ENCODE data around the gene UBE2J2. TPM values are rescaled to one million over a fixed set of nuclear protein-coding genes. Genes with fewer than 3 reads are reported as not detected.

Gene UBE2J2
- total RNA-seq, 2 experiments from 2014 or later = 41.4 to 41.5 TPM

DNA sequence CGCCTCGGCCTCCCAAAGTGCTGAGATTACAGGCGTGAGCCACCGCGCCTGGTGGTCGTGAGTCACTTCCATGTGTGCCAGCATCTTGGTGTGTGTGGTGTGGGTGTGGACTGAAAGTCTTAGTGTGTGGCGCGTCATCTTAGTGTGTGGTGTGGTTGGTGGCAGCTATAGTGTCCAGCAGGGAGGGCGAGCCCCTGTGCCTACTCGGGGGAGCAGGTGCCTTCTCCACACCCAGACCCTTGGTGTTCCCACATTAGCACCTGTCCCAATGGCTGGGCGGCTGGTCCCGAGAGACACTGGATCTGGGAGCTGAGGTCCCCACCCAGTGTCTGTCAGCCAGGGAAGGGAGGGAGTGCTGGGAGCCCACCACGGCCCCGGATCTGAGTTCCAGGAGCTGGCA, 9.3 kb upstream of the UBE2J2 start:
- no peak overlapping the region for H3K4me3 ChIP-seq (ENCODE audit: low read length)
- Mint-ChIP-seq H3K9me3 (no peaks in the 10 kb centered on the region), H3K27ac (no peak overlapping the region), H3K4me3 (no peak overlapping the region), H3K4me1 (ENCODE audit: low read depth) (no peaks in the 10 kb centered on the region), H3K36me3 (ENCODE audit: low read depth) (no peaks in the 10 kb centered on the region), H3K27me3 (no peaks in the 10 kb centered on the region)
- no peaks in the 10 kb centered on the region for H3K27me3 ChIP-seq (ENCODE audit: control insufficient read depth in 1 of 2, insufficient read depth in 2 of 2, low read length in 2 of 2)
- H3K4me1 ChIP-seq (ENCODE audit: insufficient read depth, low read length) = no peaks in the 10 kb centered on the region
- POLR2A ChIA-PET = no interaction called here
- TF ChIP-seq, protein P1, sequence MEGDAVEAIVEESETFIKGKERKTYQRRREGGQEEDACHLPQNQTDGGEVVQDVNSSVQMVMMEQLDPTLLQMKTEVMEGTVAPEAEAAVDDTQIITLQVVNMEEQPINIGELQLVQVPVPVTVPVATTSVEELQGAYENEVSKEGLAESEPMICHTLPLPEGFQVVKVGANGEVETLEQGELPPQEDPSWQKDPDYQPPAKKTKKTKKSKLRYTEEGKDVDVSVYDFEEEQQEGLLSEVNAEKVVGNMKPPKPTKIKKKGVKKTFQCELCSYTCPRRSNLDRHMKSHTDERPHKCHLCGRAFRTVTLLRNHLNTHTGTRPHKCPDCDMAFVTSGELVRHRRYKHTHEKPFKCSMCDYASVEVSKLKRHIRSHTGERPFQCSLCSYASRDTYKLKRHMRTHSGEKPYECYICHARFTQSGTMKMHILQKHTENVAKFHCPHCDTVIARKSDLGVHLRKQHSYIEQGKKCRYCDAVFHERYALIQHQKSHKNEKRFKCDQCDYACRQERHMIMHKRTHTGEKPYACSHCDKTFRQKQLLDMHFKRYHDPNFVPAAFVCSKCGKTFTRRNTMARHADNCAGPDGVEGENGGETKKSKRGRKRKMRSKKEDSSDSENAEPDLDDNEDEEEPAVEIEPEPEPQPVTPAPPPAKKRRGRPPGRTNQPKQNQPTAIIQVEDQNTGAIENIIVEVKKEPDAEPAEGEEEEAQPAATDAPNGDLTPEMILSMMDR (IDR thresholded peaks at IDR 0.05) = no peak
- CTCF ChIA-PET = no interaction called here
- H3K36me3 ChIP-seq (ENCODE audit: insufficient read depth, low read length) = no peaks in the 10 kb centered on the region
- no peak for ATAC-seq (ENCODE audit: poor library complexity)
- intact Hi-C loops (cut with DNase I, micrococcal nuclease) = no loop called here
- H3K9me3 ChIP-seq (ENCODE audit: control insufficient read depth in 1 of 2, insufficient read depth in 1 of 2, low read length in 2 of 2) = peaks cover 0 to 3% of the 10 kb centered on the region in 2 experiments
- DNase-seq = peak in 1 of 14 experiments; percentile 36
- no peak overlapping the region for H3K27ac ChIP-seq (ENCODE audit: low read depth in 1 of 2, low read length in 2 of 2)

DNA sequence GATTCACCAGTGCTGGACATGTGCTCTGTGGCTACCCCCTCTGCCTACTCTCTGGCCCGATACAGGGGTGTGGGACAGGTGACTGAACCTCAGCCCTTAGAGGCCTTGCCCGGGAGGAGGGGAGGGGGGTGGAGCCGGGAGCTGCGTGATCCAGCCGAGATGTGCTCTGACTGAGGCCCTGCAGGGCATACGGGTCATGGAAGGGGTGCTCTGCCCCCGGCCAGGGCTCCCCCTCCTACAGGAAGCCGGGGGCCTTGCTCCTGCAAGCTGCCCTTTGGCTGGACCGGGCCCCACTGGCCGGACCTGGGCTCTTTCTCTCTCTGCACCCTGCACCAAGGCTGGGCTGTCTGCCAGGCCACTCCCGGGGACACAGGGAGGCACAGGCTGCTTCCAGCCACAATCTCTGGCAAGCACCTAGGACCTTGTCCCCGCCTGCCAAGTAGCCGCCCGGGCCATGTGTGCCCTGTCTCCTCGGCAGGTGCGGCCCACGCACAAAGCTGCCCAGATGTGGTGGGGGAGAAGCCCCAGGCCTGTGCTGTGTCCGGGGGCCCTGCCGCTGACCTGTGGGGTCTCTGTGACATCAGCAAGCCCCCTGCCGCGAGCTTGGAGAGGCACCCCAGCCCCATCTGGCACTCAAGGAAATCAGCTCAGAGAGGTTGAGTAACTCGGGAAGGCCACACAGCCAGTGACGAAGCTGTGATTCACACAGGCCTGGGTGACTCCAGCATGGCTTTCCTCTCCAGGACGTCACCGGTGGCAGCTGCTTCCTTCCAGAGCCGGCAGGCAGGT, 8.1 kb upstream of the UBE2J2 start:
- no peaks in the 10 kb centered on the region for H3K36me3 Mint-ChIP-seq (ENCODE audit: low read depth)
- Histone ChIP-seq H3K27ac (ENCODE audit: low read depth in 1 of 2, low read length in 2 of 2) (no peak overlapping the region), H3K4me3 (ENCODE audit: low read length) (no peak overlapping the region), H3K9me3 (ENCODE audit: control insufficient read depth in 1 of 2, insufficient read depth in 1 of 2, low read length in 2 of 2) (peaks cover 0 to 3% of the 10 kb centered on the region in 2 experiments), H3K27me3 (ENCODE audit: control insufficient read depth in 1 of 2, insufficient read depth in 2 of 2, low read length in 2 of 2) (no peaks in the 10 kb centered on the region), H3K36me3 (ENCODE audit: insufficient read depth, low read length) (no peaks in the 10 kb centered on the region), H3K4me1 (ENCODE audit: insufficient read depth, low read length) (no peaks in the 10 kb centered on the region)
- H3K4me1 Mint-ChIP-seq (ENCODE audit: low read depth) = no peaks in the 10 kb centered on the region
- DNase-seq (peak in 1 of 14 experiments; percentile 40), ATAC-seq (ENCODE audit: poor library complexity) (no peak)
- no peaks in the 10 kb centered on the region for H3K27me3 Mint-ChIP-seq
- no peak overlapping the region for H3K27ac Mint-ChIP-seq
- POLR2A ChIA-PET = no interaction called here
- H3K4me3 Mint-ChIP-seq = no peak overlapping the region
- CTCF ChIA-PET = no interaction called here
- intact Hi-C loops (cut with DNase I, micrococcal nuclease) = no loop called here
- TF ChIP-seq, protein P1 (IDR thresholded peaks at IDR 0.05) = no peak
- H3K9me3 Mint-ChIP-seq = no peaks in the 10 kb centered on the region

DNA sequence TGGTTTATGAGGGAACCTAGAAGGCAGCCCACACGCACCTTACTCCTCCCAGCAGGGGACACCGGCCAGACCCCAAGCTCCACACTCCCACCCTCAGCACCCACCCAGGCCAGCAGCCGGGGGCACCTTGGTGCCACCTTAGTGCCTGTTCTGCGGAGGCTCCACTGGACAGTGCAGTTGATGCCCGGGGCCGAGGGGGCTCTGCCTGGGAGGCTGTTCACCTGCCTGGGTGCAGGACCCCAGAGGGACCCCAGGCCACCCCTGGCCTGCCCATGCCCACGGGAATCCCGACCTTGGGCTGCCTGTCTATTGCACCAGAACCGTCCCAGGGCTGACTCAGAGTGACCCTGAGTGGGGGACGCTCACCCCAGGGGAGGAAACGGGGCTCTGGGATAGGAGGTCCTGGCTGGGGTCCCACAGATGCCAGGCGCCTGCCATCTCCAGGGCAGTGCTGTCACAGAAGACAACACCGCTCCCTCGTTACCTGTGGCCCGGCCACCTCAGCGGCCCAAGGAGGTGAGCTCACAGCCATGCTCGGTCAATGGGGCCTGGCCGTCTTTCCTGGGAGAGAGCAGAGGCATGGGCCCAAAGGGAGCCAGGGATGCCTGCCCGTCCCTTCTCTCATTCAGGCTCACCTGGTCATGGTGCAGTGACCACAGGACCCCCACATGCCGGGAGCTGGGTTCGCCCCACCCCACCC, 7.3 kb upstream of the UBE2J2 start:
- Histone ChIP-seq H3K36me3 (ENCODE audit: insufficient read depth, low read length) (no peaks in the 10 kb centered on the region), H3K9me3 (ENCODE audit: control insufficient read depth in 1 of 2, insufficient read depth in 1 of 2, low read length in 2 of 2) (peaks cover 0 to 3% of the 10 kb centered on the region in 2 experiments), H3K4me3 (ENCODE audit: low read length) (no peak overlapping the region), H3K27ac (ENCODE audit: low read depth in 1 of 2, low read length in 2 of 2) (no peak overlapping the region), H3K4me1 (ENCODE audit: insufficient read depth, low read length) (no peaks in the 10 kb centered on the region), H3K27me3 (ENCODE audit: control insufficient read depth in 1 of 2, insufficient read depth in 2 of 2, low read length in 2 of 2) (no peaks in the 10 kb centered on the region)
- no peak for ATAC-seq (ENCODE audit: poor library complexity)
- intact Hi-C loops (cut with DNase I, micrococcal nuclease) = no loop called here
- DNase-seq = no peak
- Mint-ChIP-seq H3K27ac (no peak overlapping the region), H3K36me3 (ENCODE audit: low read depth) (no peaks in the 10 kb centered on the region), H3K4me3 (no peak overlapping the region), H3K9me3 (no peaks in the 10 kb centered on the region), H3K4me1 (ENCODE audit: low read depth) (no peaks in the 10 kb centered on the region), H3K27me3 (no peaks in the 10 kb centered on the region)
- CTCF ChIA-PET = no interaction called here
- TF ChIP-seq, protein P1 (IDR thresholded peaks at IDR 0.05) = no peak
- POLR2A ChIA-PET = no interaction called here
